ENCODE measurements around the gene COA1. TPM values are rescaled to one million over a fixed set of nuclear protein-coding genes. Genes with fewer than 3 reads are reported as not detected.

Gene COA1
- total RNA-seq, 1 donor from 2014 or later, result 55.5 TPM

DNA sequence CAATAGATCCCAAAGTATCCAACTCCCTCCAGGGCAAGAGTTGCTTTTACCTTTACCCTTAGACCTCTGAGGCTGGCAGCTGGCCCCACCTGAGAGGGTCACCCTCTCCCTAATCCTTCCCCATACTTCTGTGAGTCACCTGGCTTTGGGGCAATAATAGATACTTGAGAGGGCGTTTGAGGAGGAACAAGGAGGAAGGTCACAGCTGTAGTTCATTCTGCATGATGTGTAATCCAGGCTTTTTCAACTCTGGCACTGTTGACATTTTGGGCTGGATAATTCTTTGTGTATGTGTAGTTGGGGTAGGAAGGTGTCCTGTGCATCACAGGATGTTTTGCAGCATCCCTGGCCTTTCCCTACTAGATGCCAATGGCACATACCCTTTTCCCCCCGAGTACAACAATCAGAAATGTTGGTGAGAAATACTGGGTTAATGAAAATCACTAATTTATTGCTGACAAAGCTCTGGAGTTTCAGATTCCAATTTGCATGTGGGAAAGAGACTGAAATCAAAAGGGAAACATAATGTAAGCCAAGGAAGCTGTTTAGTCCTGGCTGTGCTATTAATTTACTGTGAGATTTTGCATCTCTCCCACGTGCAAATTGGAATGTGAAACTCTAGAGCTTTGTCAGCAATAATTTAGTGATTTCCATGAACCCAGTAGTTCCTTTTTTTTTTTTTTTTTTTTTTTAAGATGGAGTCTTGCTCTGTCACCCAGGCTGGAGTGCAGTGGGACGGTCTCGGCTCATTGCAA lies 32.8 kb upstream of the COA1 start:
- no peak for DNase-seq (ENCODE audit: low spot score)
- Mint-ChIP-seq H3K36me3 (ENCODE audit: low read depth, unreplicated experiment) (no peaks in the 10 kb centered on the region), H3K27me3 (ENCODE audit: unreplicated experiment) (peaks cover 14% of the 10 kb centered on the region), H3K4me3 (ENCODE audit: unreplicated experiment) (no peak overlapping the region), H3K9me3 (ENCODE audit: unreplicated experiment) (no peaks in the 10 kb centered on the region), H3K4me1 (ENCODE audit: unreplicated experiment) (peaks cover 14% of the 10 kb centered on the region), H3K27ac (ENCODE audit: unreplicated experiment) (no peak overlapping the region)
- TF ChIP-seq, protein P1, sequence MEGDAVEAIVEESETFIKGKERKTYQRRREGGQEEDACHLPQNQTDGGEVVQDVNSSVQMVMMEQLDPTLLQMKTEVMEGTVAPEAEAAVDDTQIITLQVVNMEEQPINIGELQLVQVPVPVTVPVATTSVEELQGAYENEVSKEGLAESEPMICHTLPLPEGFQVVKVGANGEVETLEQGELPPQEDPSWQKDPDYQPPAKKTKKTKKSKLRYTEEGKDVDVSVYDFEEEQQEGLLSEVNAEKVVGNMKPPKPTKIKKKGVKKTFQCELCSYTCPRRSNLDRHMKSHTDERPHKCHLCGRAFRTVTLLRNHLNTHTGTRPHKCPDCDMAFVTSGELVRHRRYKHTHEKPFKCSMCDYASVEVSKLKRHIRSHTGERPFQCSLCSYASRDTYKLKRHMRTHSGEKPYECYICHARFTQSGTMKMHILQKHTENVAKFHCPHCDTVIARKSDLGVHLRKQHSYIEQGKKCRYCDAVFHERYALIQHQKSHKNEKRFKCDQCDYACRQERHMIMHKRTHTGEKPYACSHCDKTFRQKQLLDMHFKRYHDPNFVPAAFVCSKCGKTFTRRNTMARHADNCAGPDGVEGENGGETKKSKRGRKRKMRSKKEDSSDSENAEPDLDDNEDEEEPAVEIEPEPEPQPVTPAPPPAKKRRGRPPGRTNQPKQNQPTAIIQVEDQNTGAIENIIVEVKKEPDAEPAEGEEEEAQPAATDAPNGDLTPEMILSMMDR (IDR thresholded peaks at IDR 0.05; ENCODE audit: unreplicated experiment), result no peak

DNA sequence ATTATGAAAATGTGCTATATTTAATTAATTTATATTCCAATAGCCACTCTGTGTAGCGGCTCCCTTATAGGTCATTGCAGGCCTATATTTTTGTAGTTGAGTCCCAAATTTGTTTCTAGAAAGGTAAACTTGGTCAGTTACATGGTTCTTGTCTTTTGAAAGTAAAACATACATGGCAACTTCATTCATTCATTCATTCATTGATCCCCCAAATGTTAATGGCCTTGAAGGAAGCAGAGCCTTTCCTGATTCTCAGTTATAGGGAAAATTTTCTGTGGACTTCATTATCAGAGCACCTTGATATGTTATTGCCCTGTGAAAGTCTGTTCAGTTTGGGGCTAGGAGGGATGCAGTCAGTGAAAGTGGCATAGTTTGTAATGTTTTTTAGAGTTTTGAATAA lies 32.1 kb upstream of the COA1 start:
- TF ChIP-seq, protein P1 (IDR thresholded peaks at IDR 0.05; ENCODE audit: unreplicated experiment), result no peak
- H3K27me3 Mint-ChIP-seq (ENCODE audit: unreplicated experiment), result peaks cover 15% of the 10 kb centered on the region

DNA sequence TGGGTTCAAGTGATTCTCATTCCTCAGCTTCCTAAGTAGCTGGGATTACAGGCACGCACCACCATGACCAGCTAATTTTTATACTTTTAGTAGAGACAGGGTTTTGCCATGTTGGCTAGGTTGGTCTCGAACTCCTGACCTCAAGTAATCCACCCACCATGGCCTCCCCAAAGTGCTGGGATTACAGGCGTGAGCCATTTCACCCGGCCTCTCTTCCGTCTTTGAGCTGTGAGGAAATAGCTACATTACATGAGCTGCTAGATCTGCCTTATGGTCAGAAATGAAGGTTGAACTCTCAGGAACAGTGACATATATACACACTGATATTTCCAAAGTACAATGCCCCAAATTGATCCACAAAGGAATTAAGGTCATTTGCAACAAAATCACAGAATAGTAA lies 31.5 kb upstream of the COA1 start:
- Mint-ChIP-seq H3K27ac (ENCODE audit: unreplicated experiment) (no peak overlapping the region), H3K9me3 (ENCODE audit: unreplicated experiment) (no peaks in the 10 kb centered on the region), H3K4me1 (ENCODE audit: unreplicated experiment) (peaks cover 13% of the 10 kb centered on the region), H3K4me3 (ENCODE audit: unreplicated experiment) (no peak overlapping the region), H3K36me3 (ENCODE audit: low read depth, unreplicated experiment) (no peaks in the 10 kb centered on the region), H3K27me3 (ENCODE audit: unreplicated experiment) (peaks cover 15% of the 10 kb centered on the region)
- DNase-seq (ENCODE audit: low spot score), result no peak
- TF ChIP-seq, protein P1 (IDR thresholded peaks at IDR 0.05; ENCODE audit: unreplicated experiment), result no peak

More for the DNA sequence above, 32.1 kb upstream of the COA1 start:
- Mint-ChIP-seq H3K36me3 (ENCODE audit: low read depth, unreplicated experiment) (no peaks in the 10 kb centered on the region), H3K9me3 (ENCODE audit: unreplicated experiment) (no peaks in the 10 kb centered on the region), H3K27ac (ENCODE audit: unreplicated experiment) (no peak overlapping the region), H3K4me1 (ENCODE audit: unreplicated experiment) (peaks cover 13% of the 10 kb centered on the region), H3K4me3 (ENCODE audit: unreplicated experiment) (no peak overlapping the region)
- DNase-seq (ENCODE audit: low spot score), result no peak

DNA sequence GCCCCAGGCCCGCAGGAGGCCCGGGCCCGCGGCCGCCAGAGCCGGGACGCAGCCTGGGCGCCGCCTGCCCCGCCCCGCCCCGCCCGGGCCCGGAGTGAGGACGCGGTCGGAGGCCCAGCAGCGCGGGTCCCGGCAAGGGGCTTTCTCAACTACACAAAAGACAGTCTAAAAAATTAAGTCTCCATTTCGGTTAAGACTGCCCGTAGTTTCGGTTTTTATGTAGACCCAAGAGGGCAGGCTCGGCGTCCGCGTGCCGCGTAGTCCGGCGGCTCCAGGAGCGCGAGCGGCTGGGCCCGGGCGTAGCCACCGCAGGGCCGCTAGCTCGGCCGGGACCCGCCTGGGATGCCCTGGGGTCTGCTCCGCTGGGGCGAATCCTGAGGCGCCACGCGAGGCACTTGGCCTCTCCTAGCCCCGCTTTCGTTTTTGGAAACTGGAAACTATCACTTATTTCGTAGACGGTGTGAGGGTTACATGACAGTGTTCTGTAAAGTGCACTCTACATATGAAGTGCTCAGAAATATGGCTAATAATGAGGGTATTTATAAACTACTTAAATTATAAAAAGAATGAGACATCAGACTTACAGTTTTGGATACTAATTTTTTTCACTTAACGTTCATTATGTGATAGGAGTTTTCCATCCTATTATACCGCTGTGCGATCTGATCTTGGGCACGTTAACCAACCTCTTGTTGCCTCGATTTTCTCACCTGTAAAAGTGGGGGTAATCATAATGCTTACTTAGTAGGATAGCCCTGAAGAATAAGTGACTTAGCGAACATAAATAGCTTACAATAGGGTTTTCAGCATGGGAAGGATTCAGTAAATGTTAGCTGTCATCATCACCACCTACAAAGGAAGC lies 29.7 kb upstream of the COA1 start:
- H3K27me3 Mint-ChIP-seq (ENCODE audit: unreplicated experiment), result peaks cover 14% of the 10 kb centered on the region

More for the DNA sequence above, 29.7 kb upstream of the COA1 start:
- Mint-ChIP-seq H3K27ac (ENCODE audit: unreplicated experiment) (no peak overlapping the region), H3K4me3 (ENCODE audit: unreplicated experiment) (peak overlapping the region; percentile 87), H3K36me3 (ENCODE audit: low read depth, unreplicated experiment) (no peaks in the 10 kb centered on the region), H3K4me1 (ENCODE audit: unreplicated experiment) (peaks cover 13% of the 10 kb centered on the region), H3K9me3 (ENCODE audit: unreplicated experiment) (no peaks in the 10 kb centered on the region)
- peak; percentile 57 for DNase-seq (ENCODE audit: low spot score)
- TF ChIP-seq, protein P1 (IDR thresholded peaks at IDR 0.05; ENCODE audit: unreplicated experiment), result no peak
